Thyroid gland (tissue), 4 donors: ENCODE results near the gene SLC25A13. TPM values are rescaled to one million over a fixed set of nuclear protein-coding genes. Genes with fewer than 3 reads are reported as not detected.
"Not testable (repeated sequence)": the region's sequence is repeated elsewhere in the genome, so short reads cannot be mapped to it uniquely, and the experiment has no call there.

Source experiments
- DNase-seq, 2 donors: peaks; one replicate each; pipeline ENCODE4 v3.0.0-alpha.2; 2019
- H3K27ac ChIP-seq, 3 donors: fragments of 200-600 bp; sonication (generic); 1 replicate in 2 of 3; 2 replicates in 1 of 3; pipeline ENCODE4 v1.5.1; 2016 to 2019; ENCODE audit warnings: mild to moderate bottlenecking in 1 of 3, moderate library complexity in 1 of 3
- H3K27me3 ChIP-seq: fragments of 200-600 bp; sonication (generic); one replicate; pipeline ENCODE4 v1.5.1; 2019
- H3K36me3 ChIP-seq, 2 donors: fragments of 200-600 bp; sonication (generic); one replicate each; pipeline ENCODE4 v1.5.1; 2016 to 2019
- H3K4me1 ChIP-seq, 2 donors: fragments of 200-600 bp; sonication (generic); one replicate each; pipeline ENCODE4 v1.5.1; 2017 to 2019
- H3K4me3 ChIP-seq, 3 donors: fragments of 200-600 bp; sonication (generic); replicated peaks in 1 of 3; 1 replicate in 2 of 3; 2 replicates in 1 of 3; pipeline ENCODE4 v1.5.1; 2016; ENCODE audit warnings: mild to moderate bottlenecking in 1 of 3
- H3K9me3 ChIP-seq: fragments of 200-600 bp; sonication (generic); one replicate; pipeline ENCODE4 v1.5.1; 2017
- CTCF ChIP-seq, 6 experiments: fragments of 200-600 bp in 3 of 6; fragments of 450-650 bp in 3 of 6; sonication (generic) in 3 of 6; IDR thresholded peaks; one replicate each; pipeline ENCODE4 v1.5.1; 2016 to 2019; ENCODE audit warnings: antibody characterized with exemption in 6 of 6, mild to moderate bottlenecking in 2 of 6, inconsistent platforms in 1 of 6, moderate library complexity in 1 of 6
- POLR2A ChIP-seq, 2 donors: fragments of 450-650 bp; IDR thresholded peaks; one replicate each; pipeline ENCODE4 v1.6.1; 2017; ENCODE audit warnings: antibody characterized with exemption in 2 of 2, mild to moderate bottlenecking in 2 of 2, moderate library complexity in 1 of 2
- WGBS, 2 donors: methylation state at CpG; one replicate each; pipeline ENCODE4 v1.1.5; 2017; 5-methylcytosine and 5-hydroxymethylcytosine counted together
- intact Hi-C: fragments of 100-400 bp; cut with DNase I; formaldehyde crosslinking; loops from one replicate; pipeline ENCODE4 v1.15.1; 2023
- total RNA-seq, 4 donors: library from RNA; depleted of rRNA; stranded (reverse); fragments of >200 nt; gene quantifications; one replicate each; pipeline ENCODE4 v1.2.3, GENCODE V29; 2016

The SLC25A13 gene
- total RNA-seq, 4 donors from 2014 or later, result 22.7 to 36.1 (median 30.2) TPM

GRCh38 chr7:96169439-96169838 is 152.5 kb downstream of the SLC25A13 start:
- H3K27ac ChIP-seq, result peak overlapping the region; percentile 45 to 53 (median 51)
- DNase-seq, result peak; percentile 46 to 63
- TF ChIP-seq POLR2A (IDR thresholded peaks at IDR 0.05) (peak in 1 of 2 donors; percentile 21), CTCF (IDR thresholded peaks at IDR 0.05) (peak in 3 of 6 experiments; percentile 19 to 34 (median 31))
- H3K4me3 ChIP-seq, result no peak overlapping the region
- 35 to 37% methylated on average over 5 of the region's 5 CpGs for WGBS, 2 donors
- H3K4me1 ChIP-seq, result peaks cover 0 to 11% of the 10 kb centered on the region in 2 donors
- intact Hi-C loops, result no loop called here
- H3K9me3 ChIP-seq, result no peaks in the 10 kb centered on the region
- H3K27me3 ChIP-seq, result no peaks in the 10 kb centered on the region
- H3K36me3 ChIP-seq, result no peaks in the 10 kb centered on the region

- no peaks in the 10 kb centered on the region for H3K27me3 ChIP-seq
- no peak overlapping the region for H3K27ac ChIP-seq
- peak; percentile 7 to 10 for DNase-seq
- TF ChIP-seq CTCF (IDR thresholded peaks at IDR 0.05) (no peak), POLR2A (IDR thresholded peaks at IDR 0.05) (no peak)
- H3K36me3 ChIP-seq, result no peaks in the 10 kb centered on the region
- WGBS, 2 donors, result 48% methylated on average over 1 of the region's 1 CpG
- H3K9me3 ChIP-seq, result no peaks in the 10 kb centered on the region
- H3K4me1 ChIP-seq, result peaks cover 0 to 11% of the 10 kb centered on the region in 2 donors
- intact Hi-C loops, result no loop called here
- no peak overlapping the region for H3K4me3 ChIP-seq
Observed at GRCh38 chr7:96167424-96167823, 154.5 kb downstream of the SLC25A13 start.

GRCh38 chr7:96161897-96162296 is 160.0 kb downstream of the SLC25A13 start:
- no peaks in the 10 kb centered on the region for H3K36me3 ChIP-seq
- no peaks in the 10 kb centered on the region for H3K9me3 ChIP-seq
- intact Hi-C loops, result no loop called here
- no peaks in the 10 kb centered on the region for H3K27me3 ChIP-seq
- H3K4me1 ChIP-seq, result no peaks in the 10 kb centered on the region
- no peak overlapping the region for H3K27ac ChIP-seq
- DNase-seq, result no peak
- H3K4me3 ChIP-seq, result no peak overlapping the region
- WGBS, 2 donors, result 94 to 98% methylated on average over 3 of the region's 3 CpGs
- TF ChIP-seq CTCF (IDR thresholded peaks at IDR 0.05) (no peak), POLR2A (IDR thresholded peaks at IDR 0.05) (no peak)

- H3K36me3 ChIP-seq, result no peaks in the 10 kb centered on the region
- no peak for DNase-seq
- no peak overlapping the region for H3K27ac ChIP-seq
- no peak overlapping the region for H3K4me3 ChIP-seq
- H3K9me3 ChIP-seq, result no peaks in the 10 kb centered on the region
- 95 to 100% methylated on average over 1 of the region's 1 CpG for WGBS, 2 donors
- H3K27me3 ChIP-seq, result no peaks in the 10 kb centered on the region
- H3K4me1 ChIP-seq, result no peaks in the 10 kb centered on the region
- TF ChIP-seq CTCF (IDR thresholded peaks at IDR 0.05), result no peak
- TF ChIP-seq POLR2A (IDR thresholded peaks at IDR 0.05), result no peak
- intact Hi-C loops, result no loop called here
Observed at GRCh38 chr7:96157856-96158255, 164.0 kb downstream of the SLC25A13 start.

GRCh38 chr7:96154506-96154905 is 167.4 kb downstream of the SLC25A13 start:
- H3K27ac ChIP-seq, H3K4me1 ChIP-seq, H3K36me3 ChIP-seq, DNase-seq, intact Hi-C loops, H3K27me3 ChIP-seq, H3K9me3 ChIP-seq, H3K4me3 ChIP-seq: not testable (repeated sequence)
- 95 to 97% methylated on average over 6 of the region's 6 CpGs for WGBS, 2 donors

- no peak overlapping the region for H3K27ac ChIP-seq
- H3K27me3 ChIP-seq, result no peaks in the 10 kb centered on the region
- H3K4me3 ChIP-seq, result no peak overlapping the region
- intact Hi-C loops, result no loop called here
- TF ChIP-seq CTCF (IDR thresholded peaks at IDR 0.05) (no peak), POLR2A (IDR thresholded peaks at IDR 0.05) (no peak)
- 96 to 97% methylated on average over 5 of the region's 5 CpGs for WGBS, 2 donors
- H3K9me3 ChIP-seq, result no peaks in the 10 kb centered on the region
- H3K4me1 ChIP-seq, result no peaks in the 10 kb centered on the region
- DNase-seq, result no peak
- no peaks in the 10 kb centered on the region for H3K36me3 ChIP-seq
Observed at GRCh38 chr7:96152706-96153105, 169.2 kb downstream of the SLC25A13 start.
